IMR-90 (cell line): ENCODE data around the gene CYSLTR2. TPM values are rescaled to one million over a fixed set of nuclear protein-coding genes. Genes with fewer than 3 reads are reported as not detected.

Source experiments
- ATAC-seq: fragments of 200-7000 bp; cut with Tn5 transposase; 2 replicates; pipeline ENCODE4 v1.9.1; 2020; ENCODE audit warnings: low read depth, mild to moderate bottlenecking, moderate library complexity
- BruUV-seq: library from RNA; stranded (reverse); fragments of 400-500 nt; replicated peaks from 2 replicates; lab custom pipeline; 2021; lab: Mats Ljungman, UMichigan
- CTCF ChIA-PET: fragments of 300-600 bp; formaldehyde crosslinking; extraction: SDS; loops from one replicate; lab custom pipeline; 2021; ENCODE audit warnings: antibody characterized with exemption; lab: Yijun Ruan, JAX
- POLR2A ChIA-PET: fragments of 300-600 bp; sonication (Branson Sonifier 250); formaldehyde crosslinking; loops from one replicate; lab custom pipeline; 2022; ENCODE audit warnings: antibody characterized with exemption; ENCODE audit not compliant: unreplicated experiment; lab: Charles Lee
- DNase-seq: peaks from one replicate; pipeline ENCODE4 v3.0.0; 2013
- H2AFZ ChIP-seq: replicated peaks from 2 replicates; pipeline ENCODE3; 2013; ENCODE audit warnings: low read length, mild to moderate bottlenecking; ENCODE audit not compliant: poor library complexity
- H2AK5ac ChIP-seq: 2 replicates; pipeline ENCODE4 v1.6.1; 2013; ENCODE audit warnings: low read depth, low read length, inconsistent platforms
- H2AK9ac ChIP-seq: replicated peaks from 2 replicates; pipeline ENCODE3; 2013; ENCODE audit warnings: mild to moderate bottlenecking, low read depth, low read length, moderate library complexity; ENCODE audit not compliant: poor library complexity
- H2BK120ac ChIP-seq: 2 replicates; pipeline ENCODE4 v1.6.1; 2013; ENCODE audit warnings: low read depth, low read length, inconsistent platforms
- H2BK15ac ChIP-seq: 3 replicates; pipeline ENCODE4 v1.6.1; 2013; ENCODE audit warnings: low read depth, low read length, inconsistent platforms
- H2BK20ac ChIP-seq: 2 replicates; pipeline ENCODE4 v1.6.1; 2013; ENCODE audit warnings: low read depth, mild to moderate bottlenecking, inconsistent platforms, low read length, moderate library complexity
- H2BK5ac ChIP-seq: 2 replicates; pipeline ENCODE4 v1.6.1; 2013; ENCODE audit warnings: mild to moderate bottlenecking, low read depth, low read length, inconsistent platforms; ENCODE audit not compliant: poor library complexity, severe bottlenecking
- H3K14ac ChIP-seq: replicated peaks from 2 replicates; pipeline ENCODE4 v1.6.1; 2013; ENCODE audit warnings: low read depth, low read length, inconsistent platforms
- H3K18ac ChIP-seq: 2 replicates; pipeline ENCODE4 v1.6.1; 2013; ENCODE audit warnings: low read depth, low read length, control low read depth
- H3K23ac ChIP-seq: 2 replicates; pipeline ENCODE4 v1.6.1; 2013; ENCODE audit warnings: low read depth, low read length, inconsistent platforms
- H3K27ac ChIP-seq: 2 replicates; pipeline ENCODE4 v1.5.1; 2013; ENCODE audit warnings: mild to moderate bottlenecking, control low read depth, low read length; ENCODE audit not compliant: insufficient read depth
- H3K27me3 ChIP-seq: 2 replicates; pipeline ENCODE4 v1.6.1; 2013; ENCODE audit warnings: low read length; ENCODE audit not compliant: control insufficient read depth, insufficient read depth
- H3K36me3 ChIP-seq: 2 replicates; pipeline ENCODE4 v1.6.1; 2013; ENCODE audit warnings: low read length, mixed read lengths; ENCODE audit not compliant: control insufficient read depth, insufficient read depth
- H3K4ac ChIP-seq: 2 replicates; pipeline ENCODE4 v1.6.1; 2013; ENCODE audit warnings: low read depth, low read length, inconsistent platforms
- H3K4me1 ChIP-seq: 2 replicates; pipeline ENCODE4 v1.6.1; 2013; ENCODE audit warnings: low read length, mixed read lengths; ENCODE audit not compliant: control insufficient read depth, insufficient read depth
- H3K4me2 ChIP-seq: 2 replicates; pipeline ENCODE4 v1.6.1; 2013; ENCODE audit warnings: low read depth, mild to moderate bottlenecking, control low read depth, low read length, moderate library complexity
- H3K4me3 ChIP-seq: 2 replicates; pipeline ENCODE4 v1.5.1; 2013; ENCODE audit warnings: low read depth, mild to moderate bottlenecking, control low read depth, low read length, moderate library complexity; ENCODE audit not compliant: insufficient read depth
- H3K56ac ChIP-seq: 2 replicates; pipeline ENCODE4 v1.6.1; 2013; ENCODE audit warnings: low read length, inconsistent platforms; ENCODE audit not compliant: insufficient read depth; ENCODE audit errors: extremely low read depth
- H3K79me1 ChIP-seq, 2 experiments: 2 replicates each; pipeline ENCODE4 v1.6.1; 2013; ENCODE audit warnings: low read length in 2 of 2, inconsistent platforms in 1 of 2, low read depth in 1 of 2
- H3K9ac ChIP-seq: 2 replicates; pipeline ENCODE4 v1.6.1; 2013; ENCODE audit warnings: low read depth, low read length, control low read depth
- H3K9me1 ChIP-seq: 2 replicates; pipeline ENCODE4 v1.6.1; 2013; ENCODE audit warnings: low read length, inconsistent platforms; ENCODE audit not compliant: insufficient read depth
- H3K9me3 ChIP-seq: 2 replicates; pipeline ENCODE4 v1.6.1; 2013; ENCODE audit warnings: low read length; ENCODE audit not compliant: control insufficient read depth, insufficient read depth
- H4K20me1 ChIP-seq: 2 replicates; pipeline ENCODE4 v1.6.1; 2013; ENCODE audit warnings: low read length, inconsistent platforms; ENCODE audit not compliant: insufficient read depth
- H4K5ac ChIP-seq: 2 replicates; pipeline ENCODE4 v1.6.1; 2013; ENCODE audit warnings: mild to moderate bottlenecking, low read depth, low read length, control low read depth
- H4K8ac ChIP-seq, 2 experiments: 2 replicates each; pipeline ENCODE4 v1.6.1; 2013; ENCODE audit warnings: low read depth in 2 of 2, low read length in 2 of 2, control low read depth in 1 of 2, inconsistent platforms in 1 of 2
- H4K91ac ChIP-seq: 2 replicates; pipeline ENCODE4 v1.6.1; 2013; ENCODE audit warnings: low read depth, low read length, inconsistent platforms; ENCODE audit not compliant: insufficient read depth
- RAD21 ChIP-seq: IDR thresholded peaks from 2 replicates; pipeline ENCODE4 v1.6.1; 2012; ENCODE audit warnings: low read length, improper control_type of control experiment
- WGBS, 2 experiments: methylation state at CpG; one replicate each; pipeline versions ENCODE4 v1.1.5 to v1.1.7; 2013; ENCODE audit warnings: missing lambda C conversion rate in 2 of 2; ENCODE audit not compliant: insufficient read length in 1 of 2; ENCODE audit errors: extremely low coverage in 2 of 2; 5-methylcytosine and 5-hydroxymethylcytosine counted together
- dilution Hi-C: fragments of 300-500 bp; cut with HindIII; formaldehyde crosslinking; loops from one replicate; pipeline ENCODE4 v1.14.3; 2018; ENCODE audit warnings: low sequenced_read_pairs; ENCODE audit not compliant: unreplicated experiment
- in situ Hi-C: fragments of 300-500 bp; cut with MboI; formaldehyde crosslinking; loops from 3 replicates; pipeline ENCODE4 v1.14.3; 2019; ENCODE audit warnings: low sequenced_read_pairs, inconsistent platforms, mixed read lengths
- intact Hi-C: fragments of 100-400 bp; cut with micrococcal nuclease; formaldehyde crosslinking; loops from 2 replicates; pipeline ENCODE4 v1.10.0; 2022
- polyA plus RNA-seq, 3 experiments: library from polyadenylated mRNA; depleted of rRNA; stranded (reverse); fragments of >200 nt; gene quantifications; 2 replicates each; pipeline ENCODE4 v1.2.3, GENCODE V29; 2012; ENCODE audit warnings: low replicate concordance in 1 of 3
- total RNA-seq: library from RNA; depleted of rRNA; stranded (reverse); fragments of >200 nt; gene quantifications from 2 replicates; pipeline ENCODE4 v1.2.3, GENCODE V29; 2012

CYSLTR2 gene
- total and polyA plus RNA-seq, 2 of the 4 experiments (the other 2 are of a cell fraction), result not detected

DNA sequence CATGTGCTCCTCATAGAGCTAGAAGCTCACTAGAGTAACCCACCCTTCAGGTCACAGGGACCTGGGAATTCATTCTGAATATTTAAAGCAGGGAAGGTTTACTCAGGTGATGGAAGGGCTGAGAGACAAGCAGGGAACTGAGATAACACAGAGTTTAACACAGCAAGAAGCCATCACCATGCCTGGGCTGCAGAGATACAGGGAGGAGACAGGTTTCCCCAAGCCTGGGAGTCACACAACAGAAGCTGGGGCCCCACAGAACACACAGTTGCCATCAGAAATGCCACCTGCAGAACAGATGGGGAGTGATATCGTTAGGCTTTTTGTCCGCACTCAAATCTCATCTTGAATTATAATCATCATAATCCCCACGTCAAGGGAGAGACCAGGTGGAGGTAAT lies 7.9 kb upstream of the CYSLTR2 start:
- no peaks in the 10 kb centered on the region for H3K36me3 ChIP-seq
- H3K9me3 ChIP-seq, result no peaks in the 10 kb centered on the region
- WGBS, 2 experiments, result no CpG with 5 or more reads among the region's 3 CpGs
- BruUV-seq, result no TSS peak
- H2BK5ac ChIP-seq, result no peak overlapping the region
- H2AK9ac ChIP-seq, result no peak overlapping the region
- POLR2A ChIA-PET, result no interaction called here
- H4K91ac ChIP-seq, result no peak overlapping the region
- H4K20me1 ChIP-seq, result no peaks in the 10 kb centered on the region
- no peak overlapping the region for H2AK5ac ChIP-seq
- H2BK15ac ChIP-seq, result no peak overlapping the region
- no peak overlapping the region for H3K4me3 ChIP-seq
- in situ Hi-C loops (no loop called here), intact Hi-C loops (no loop called here), dilution Hi-C loops (no loop called here)
- H3K27ac ChIP-seq, result no peak overlapping the region
- no peak overlapping the region for H3K23ac ChIP-seq
- H4K8ac ChIP-seq, result no peak overlapping the region
- DNase-seq (no peak), ATAC-seq (no peak)
- no peak overlapping the region for H2BK20ac ChIP-seq
- H3K56ac ChIP-seq, result no peak overlapping the region
- TF ChIP-seq RAD21, result no peak
- no peaks in the 10 kb centered on the region for H3K79me1 ChIP-seq
- H3K27me3 ChIP-seq, result peaks cover 11% of the 10 kb centered on the region
- no peak overlapping the region for H3K18ac ChIP-seq
- H3K9ac ChIP-seq, result no peak overlapping the region
- H3K4me1 ChIP-seq, result no peaks in the 10 kb centered on the region
- no peak overlapping the region for H4K5ac ChIP-seq
- no peak overlapping the region for H3K4ac ChIP-seq
- no peak overlapping the region for H2AFZ ChIP-seq
- no peaks in the 10 kb centered on the region for H3K9me1 ChIP-seq
- H3K14ac ChIP-seq, result no peak overlapping the region
- CTCF ChIA-PET, result no interaction called here
- no peak overlapping the region for H3K4me2 ChIP-seq
- no peak overlapping the region for H2BK120ac ChIP-seq
